H1 (cell line): ENCODE results near the gene ZNF121.

Experiments
- CBX5 ChIP-seq: fragments of 300-800, 300-1000 bp; sonication (generic); IDR thresholded peaks from 2 replicates; pipeline ENCODE4 v1.7.1; 2016; ENCODE audit warnings: antibody characterized with exemption, low read length, low read depth
- CHD1 ChIP-seq: IDR thresholded peaks from 2 replicates; pipeline ENCODE4 v1.6.1; 2012; ENCODE audit warnings: low read depth, low read length, improper control_type of control experiment
- CTCF ChIP-seq, 3 experiments: IDR thresholded peaks; 1 replicate in 2 of 3; 2 replicates in 1 of 3; pipeline versions ENCODE4 v1.5.1 to v1.6.1; 2011; ENCODE audit warnings: low read length in 3 of 3, mild to moderate bottlenecking in 3 of 3, inconsistent platforms in 2 of 3, low read depth in 1 of 3, moderate library complexity in 1 of 3; ENCODE audit not compliant: insufficient read depth in 1 of 3; ENCODE audit errors: control extremely low read depth in 1 of 3
- EP300 ChIP-seq, 2 experiments: IDR thresholded peaks; 1 replicate in 1 of 2; 2 replicates in 1 of 2; pipeline ENCODE4 v1.6.1; 2011 to 2012; ENCODE audit warnings: low read depth in 2 of 2, low read length in 2 of 2, mild to moderate bottlenecking in 2 of 2, borderline replicate concordance in 1 of 2, inconsistent platforms in 1 of 2, moderate library complexity in 1 of 2
- PHF8 ChIP-seq: fragments of 200-600 bp; sonication (generic); conservative IDR thresholded peaks from 2 replicates; pipeline ENCODE4 v1.7.1; 2012; ENCODE audit warnings: low read depth, mild to moderate bottlenecking, inconsistent platforms, low read length, moderate library complexity
- RAD21 ChIP-seq, 2 experiments: IDR thresholded peaks in 1 of 2; conservative IDR thresholded peaks in 1 of 2; 2 replicates each; pipeline ENCODE4 v1.6.1; 2011; ENCODE audit warnings: low read depth in 2 of 2, low read length in 2 of 2, improper control_type of control experiment in 1 of 2, inconsistent platforms in 1 of 2, mild to moderate bottlenecking in 1 of 2, moderate library complexity in 1 of 2

- no peak for TF ChIP-seq CBX5
- TF ChIP-seq CTCF (IDR thresholded peaks at IDR 0.05; ENCODE audit: control extremely low read depth in 1 of 3, insufficient read depth in 1 of 3, low read depth in 1 of 3, low read length in 3 of 3), result peak; percentile 55 to 83 (median 67)
- TF ChIP-seq CHD1, result no peak
- no peak for TF ChIP-seq PHF8
- TF ChIP-seq RAD21 (IDR thresholded peaks at IDR 0.05 in 1 of 2, conservative IDR thresholded peaks at IDR 0.05 in 1 of 2; ENCODE audit: low read depth in 2 of 2, low read length in 2 of 2), result peak; percentile 80 to 82
- TF ChIP-seq EP300 (IDR thresholded peaks at IDR 0.05; ENCODE audit: borderline replicate concordance in 1 of 2, low read depth in 2 of 2, low read length in 2 of 2), result no peak
Measured at GRCh38 chr19:9586764-9587163, 2.5 kb upstream of the ZNF121 start.
